KMS-11 (cell line): ENCODE measurements around the gene FGFBP3.
A peak's percentile ranks its signal among the peaks of the same experiment; 100 is the strongest.

Source experiments
- H2AFZ ChIP-seq: fragments of 200-600 bp; sonication (generic); 2 replicates; pipeline ENCODE4 v1.6.1; 2016; ENCODE audit warnings: antibody characterized with exemption, mixed run types, low read depth
- H3K27ac ChIP-seq: fragments of 200-600 bp; sonication (generic); 2 replicates; pipeline ENCODE4 v1.6.1; 2016; ENCODE audit warnings: mild to moderate bottlenecking, mixed run types
- H3K27me3 ChIP-seq: fragments of 200-600 bp; sonication (generic); 2 replicates; pipeline ENCODE4 v1.6.1; 2017; ENCODE audit warnings: mild to moderate bottlenecking, low read depth, mixed run types, moderate library complexity; ENCODE audit not compliant: insufficient read depth
- H3K36me3 ChIP-seq: fragments of 200-600 bp; sonication (generic); 2 replicates; pipeline ENCODE4 v1.6.1; 2017; ENCODE audit warnings: mild to moderate bottlenecking, mixed run types; ENCODE audit not compliant: insufficient read depth
- H3K4me1 ChIP-seq: fragments of 200-600 bp; sonication (generic); 2 replicates; pipeline ENCODE4 v1.6.1; 2016; ENCODE audit warnings: mild to moderate bottlenecking, low read depth, mixed run types; ENCODE audit not compliant: poor library complexity, severe bottlenecking
- H3K4me2 ChIP-seq: fragments of 200-600 bp; sonication (generic); 2 replicates; pipeline ENCODE4 v1.7.0; 2016; ENCODE audit warnings: mild to moderate bottlenecking, mixed run types
- H3K4me3 ChIP-seq: fragments of 200-600 bp; sonication (generic); IDR thresholded peaks from 2 replicates; pipeline ENCODE4 v1.6.1; 2017; ENCODE audit warnings: low read depth, low read length, mixed read lengths; ENCODE audit not compliant: insufficient read depth
- H3K79me2 ChIP-seq: fragments of 200-600 bp; sonication (generic); 2 replicates; pipeline ENCODE4 v1.6.1; 2016; ENCODE audit warnings: low read depth, mixed run types; ENCODE audit not compliant: insufficient read depth
- H3K9ac ChIP-seq: fragments of 200-600 bp; sonication (generic); 2 replicates; pipeline ENCODE4 v1.6.1; 2016; ENCODE audit warnings: mild to moderate bottlenecking, mixed run types
- H4K20me1 ChIP-seq: fragments of 200-600 bp; sonication (generic); 2 replicates; pipeline ENCODE4 v1.6.1; 2016; ENCODE audit warnings: mild to moderate bottlenecking, mixed run types; ENCODE audit not compliant: insufficient read depth
- CTCF ChIP-seq: fragments of 200-600 bp; sonication (generic); conservative IDR thresholded peaks from 2 replicates; pipeline ENCODE4 v1.6.1; 2017; ENCODE audit warnings: low read depth, mild to moderate bottlenecking, antibody characterized with exemption, low read length, moderate library complexity, mixed read lengths

The FGFBP3 gene

GRCh38 chr10:91908337-91909116 lies 759 bp downstream of the FGFBP3 start:
- Histone ChIP-seq H3K4me3 (no peak overlapping the region), H4K20me1 (no peaks in the 10 kb centered on the region), H3K9ac (peak overlapping the region; percentile 22; the same call in 1 of the 2 replicates), H3K79me2 (no peaks in the 10 kb centered on the region), H3K27ac (peak overlapping the region; percentile 11), H2AFZ (peak overlapping the region; percentile 74), H3K4me1 (peaks cover 23% of the 10 kb centered on the region), H3K27me3 (no peaks in the 10 kb centered on the region), H3K36me3 (no peaks in the 10 kb centered on the region), H3K4me2 (peak overlapping the region; percentile 94)
- TF ChIP-seq CTCF = no peak

DNA sequence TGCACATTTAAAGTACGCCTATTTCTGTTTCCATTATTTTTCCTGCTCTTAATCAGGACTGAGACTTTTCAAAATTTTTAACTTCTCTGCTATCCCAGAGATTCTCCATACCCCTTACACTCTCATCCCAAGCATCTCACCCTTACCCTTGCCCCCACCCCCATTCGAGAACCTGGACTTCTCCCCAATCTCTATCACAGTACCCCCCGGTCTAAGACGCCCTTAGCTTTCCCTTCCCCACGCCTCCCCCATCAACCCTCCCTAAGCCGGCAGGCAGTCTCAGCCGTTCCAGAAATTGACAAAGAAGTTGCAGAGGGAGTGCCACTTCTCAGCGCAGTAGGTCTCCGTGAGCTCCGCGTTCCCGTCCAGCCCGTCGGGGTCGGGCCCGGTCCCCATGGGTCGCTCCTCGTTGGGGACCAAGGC lies 1.4 kb downstream of the FGFBP3 start:
- peak overlapping the region; percentile 22; the same call in 1 of the 2 replicates for H3K9ac ChIP-seq
- no peaks in the 10 kb centered on the region for H3K27me3 ChIP-seq
- no peaks in the 10 kb centered on the region for H3K36me3 ChIP-seq
- no peak for TF ChIP-seq CTCF
- peak overlapping the region; percentile 74 for H2AFZ ChIP-seq
- peak overlapping the region; percentile 94 for H3K4me2 ChIP-seq
- no peak overlapping the region for H3K4me3 ChIP-seq
- H3K79me2 ChIP-seq = no peaks in the 10 kb centered on the region
- no peaks in the 10 kb centered on the region for H4K20me1 ChIP-seq
- no peak overlapping the region for H3K27ac ChIP-seq
- H3K4me1 ChIP-seq = peaks cover 23% of the 10 kb centered on the region

GRCh38 chr10:91907033-91907594 lies 2.2 kb downstream of the FGFBP3 start:
- Histone ChIP-seq H3K4me3 (no peak overlapping the region), H3K27me3 (no peaks in the 10 kb centered on the region), H3K4me1 (peaks cover 23% of the 10 kb centered on the region), H3K27ac (no peak overlapping the region), H3K9ac (no peak overlapping the region), H3K79me2 (no peaks in the 10 kb centered on the region), H4K20me1 (no peaks in the 10 kb centered on the region), H2AFZ (no peak overlapping the region), H3K4me2 (no peak overlapping the region), H3K36me3 (no peaks in the 10 kb centered on the region)
- no peak for TF ChIP-seq CTCF

- Histone ChIP-seq H3K9ac (no peak overlapping the region), H3K27me3 (no peaks in the 10 kb centered on the region), H3K4me1 (no peaks in the 10 kb centered on the region), H3K27ac (no peak overlapping the region), H3K4me3 (no peak overlapping the region), H3K36me3 (no peaks in the 10 kb centered on the region), H4K20me1 (no peaks in the 10 kb centered on the region), H3K4me2 (no peak overlapping the region), H2AFZ (no peak overlapping the region), H3K79me2 (no peaks in the 10 kb centered on the region)
- no peak for TF ChIP-seq CTCF
Observed at GRCh38 chr10:91901784-91902677, 7.3 kb downstream of the FGFBP3 start.
